IPS-NIHi7 (cell line): ENCODE measurements around the gene KIF22.
"Not testable (repeated sequence)": the region's sequence is repeated elsewhere in the genome, so short reads cannot be mapped to it uniquely, and the experiment has no call there.

Source experiments
- DNase-seq: peaks from one replicate; pipeline ENCODE4 v3.0.0; 2012; ENCODE audit warnings: mixed read lengths; ENCODE audit errors: extremely low spot score

Gene KIF22

DNA sequence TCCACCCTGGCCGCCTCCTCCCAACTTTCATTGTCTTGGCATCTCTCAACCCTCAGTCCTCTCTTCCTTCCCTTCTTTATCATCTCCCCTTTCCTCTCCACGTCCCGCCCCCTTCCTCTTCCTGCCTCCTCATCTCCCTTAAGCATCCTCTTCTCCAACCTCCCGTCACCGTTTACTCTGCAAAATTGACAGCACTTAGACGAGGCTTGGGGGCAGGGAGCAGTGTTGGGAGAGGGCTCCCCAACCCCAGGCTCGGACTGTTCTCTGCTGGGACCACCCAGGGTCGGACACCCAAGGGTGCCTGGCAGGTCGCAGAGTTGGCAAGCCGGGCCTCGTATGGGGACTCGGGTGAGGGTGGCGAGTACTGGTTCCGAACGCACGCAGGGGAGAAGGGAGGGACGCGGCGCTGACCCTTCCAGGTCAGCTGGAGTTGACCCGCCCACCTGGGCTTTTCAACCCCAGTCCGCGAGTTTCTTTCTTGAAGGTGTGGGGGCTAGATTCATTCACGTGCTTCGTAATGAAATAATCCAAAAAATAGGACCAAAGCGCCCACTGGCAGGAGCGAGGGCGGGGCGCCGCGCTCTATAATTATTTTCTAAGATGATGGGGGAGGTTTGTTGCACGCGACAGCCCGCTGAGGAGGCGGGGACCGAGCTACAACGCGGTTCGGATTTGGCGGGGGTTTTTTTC lies 24.6 kb downstream of the KIF22 start:
- DNase-seq, result no peak

DNA sequence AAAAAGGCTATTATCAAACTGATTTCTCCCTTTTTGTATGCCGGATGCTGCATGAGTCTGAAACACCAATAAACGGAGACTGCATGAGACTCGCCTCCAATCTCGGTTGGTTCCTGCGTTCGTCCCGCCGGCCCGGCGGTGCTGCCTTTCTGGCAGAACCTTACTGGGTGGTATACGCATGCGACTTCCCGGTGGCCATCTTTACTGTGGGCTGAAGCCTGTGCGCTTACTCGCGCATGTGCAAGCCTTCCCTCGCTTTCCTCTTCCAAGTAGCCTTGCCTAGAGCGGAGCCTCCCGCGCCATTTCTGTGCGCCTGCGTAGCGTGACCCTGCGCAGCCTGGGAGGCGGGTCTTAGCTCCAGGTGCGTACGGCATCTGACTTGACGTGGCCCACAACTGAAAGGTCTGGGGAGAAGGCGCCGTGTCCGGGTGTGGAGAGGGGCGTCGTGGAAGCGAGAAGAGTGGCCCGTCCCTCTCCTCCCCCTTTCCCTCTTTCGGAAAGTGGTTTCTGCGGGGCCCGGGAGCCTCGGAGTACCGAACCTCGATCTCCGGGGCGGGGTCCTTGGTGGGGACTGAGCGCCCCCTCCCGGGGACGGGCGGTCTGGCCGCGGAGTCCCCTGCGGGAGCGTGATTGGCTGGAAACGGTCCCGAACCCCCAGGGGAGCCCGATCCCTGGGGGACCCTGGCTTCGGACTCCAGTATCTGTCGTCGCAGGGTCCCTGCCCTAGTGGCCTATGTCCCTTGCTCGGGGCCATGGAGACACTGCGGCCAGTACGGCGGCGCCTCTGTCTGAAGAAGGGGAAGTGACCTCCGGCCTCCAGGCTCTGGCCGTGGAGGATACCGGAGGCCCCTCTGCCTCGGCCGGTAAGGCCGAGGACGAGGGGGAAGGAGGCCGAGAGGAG lies 25.5 kb downstream of the KIF22 start, which contains the start of gene PAGR1:
TSS of gene PAGR1 (plus strand) at position 360 of the 901 bp plus-strand sequence. CDS start at position 734, 374 bp downstream.
- peak; percentile 90 for DNase-seq

DNA sequence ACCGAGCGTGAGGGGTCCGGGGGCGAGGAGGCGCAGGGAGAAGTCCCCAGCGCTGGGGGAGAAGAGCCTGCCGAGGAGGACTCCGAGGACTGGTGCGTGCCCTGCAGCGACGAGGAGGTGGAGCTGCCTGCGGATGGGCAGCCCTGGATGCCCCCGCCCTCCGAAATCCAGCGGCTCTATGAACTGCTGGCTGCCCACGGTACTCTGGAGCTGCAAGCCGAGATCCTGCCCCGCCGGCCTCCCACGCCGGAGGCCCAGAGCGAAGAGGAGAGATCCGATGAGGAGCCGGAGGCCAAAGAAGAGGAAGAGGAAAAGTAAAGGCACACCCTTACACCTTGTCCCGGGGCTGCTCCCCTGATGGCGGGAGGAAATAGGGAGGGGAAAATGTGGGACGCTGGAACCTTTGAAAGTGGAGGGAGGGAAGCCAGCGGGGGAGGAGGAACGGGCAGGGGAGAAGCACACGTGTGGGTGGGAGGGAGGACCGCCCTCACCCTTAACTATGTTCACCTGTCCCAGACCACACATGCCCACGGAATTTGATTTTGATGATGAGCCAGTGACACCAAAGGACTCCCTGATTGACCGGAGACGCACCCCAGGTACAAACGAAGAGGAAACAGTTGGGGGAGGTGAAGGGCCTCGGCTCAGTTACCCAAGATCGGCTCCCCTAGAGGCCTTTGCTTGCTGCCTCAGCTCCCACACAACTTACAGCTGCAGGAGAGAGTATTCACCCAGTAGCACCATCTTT lies 26.3 kb downstream of the KIF22 start:
- DNase-seq, result peak; percentile 69

DNA sequence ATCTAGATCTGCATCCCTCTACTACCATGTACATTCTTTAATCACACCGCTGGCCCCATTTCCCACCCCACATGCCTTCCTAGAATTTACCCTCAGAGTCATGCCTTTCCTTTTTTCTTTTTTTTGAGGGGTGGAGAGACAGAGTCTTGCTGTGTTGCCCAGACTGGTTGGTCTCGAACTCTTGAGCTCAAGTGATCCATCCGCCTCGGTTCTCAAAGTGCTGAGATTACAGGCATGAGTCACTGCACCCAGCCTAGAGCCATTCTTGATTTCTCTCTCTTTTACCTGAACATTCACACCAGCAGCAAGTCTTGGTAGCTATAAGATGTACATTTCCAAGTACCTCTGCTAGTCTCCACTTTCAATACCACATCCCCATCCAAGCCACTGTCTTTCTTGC lies 27.5 kb downstream of the KIF22 start:
- DNase-seq, result no peak

DNA sequence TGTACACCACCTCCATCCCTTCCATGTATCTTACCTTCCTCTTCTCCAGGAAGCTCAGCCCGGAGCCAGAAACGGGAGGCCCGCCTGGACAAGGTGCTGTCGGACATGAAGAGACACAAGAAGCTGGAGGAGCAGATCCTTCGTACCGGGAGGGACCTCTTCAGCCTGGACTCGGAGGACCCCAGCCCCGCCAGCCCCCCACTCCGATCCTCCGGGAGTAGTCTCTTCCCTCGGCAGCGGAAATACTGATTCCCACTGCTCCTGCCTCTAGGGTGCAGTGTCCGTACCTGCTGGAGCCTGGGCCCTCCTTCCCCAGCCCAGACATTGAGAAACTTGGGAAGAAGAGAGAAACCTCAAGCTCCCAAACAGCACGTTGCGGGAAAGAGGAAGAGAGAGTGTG lies 29.0 kb downstream of the KIF22 start:
- no peak for DNase-seq

DNA sequence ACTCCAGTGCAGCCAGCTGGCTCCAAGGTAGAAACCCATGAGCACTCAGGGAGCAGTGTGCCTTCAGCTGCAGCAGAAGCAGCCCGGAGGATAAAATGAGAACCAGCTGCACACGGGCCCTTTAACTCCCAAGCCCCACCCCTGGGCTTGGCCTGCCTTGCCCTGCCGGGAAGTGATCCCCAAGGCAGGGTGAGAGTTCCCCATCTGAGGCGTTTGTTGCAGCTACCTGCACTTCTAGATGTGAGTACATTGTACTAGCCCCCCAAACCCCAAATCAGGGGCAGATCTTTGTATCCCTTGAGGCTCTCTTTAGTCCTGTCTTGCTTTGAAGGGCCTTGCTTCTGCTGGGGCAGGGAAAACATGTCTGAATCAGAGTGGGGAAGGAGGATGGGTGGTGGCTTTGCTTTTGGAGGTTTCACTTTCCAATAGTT lies 29.7 kb downstream of the KIF22 start, which contains the start of gene MVP:
TSS of gene MVP (plus strand) at position 192 of the 431 bp plus-strand sequence. CDS start 10,088 bp downstream, outside the sequence.
- no peak for DNase-seq

DNA sequence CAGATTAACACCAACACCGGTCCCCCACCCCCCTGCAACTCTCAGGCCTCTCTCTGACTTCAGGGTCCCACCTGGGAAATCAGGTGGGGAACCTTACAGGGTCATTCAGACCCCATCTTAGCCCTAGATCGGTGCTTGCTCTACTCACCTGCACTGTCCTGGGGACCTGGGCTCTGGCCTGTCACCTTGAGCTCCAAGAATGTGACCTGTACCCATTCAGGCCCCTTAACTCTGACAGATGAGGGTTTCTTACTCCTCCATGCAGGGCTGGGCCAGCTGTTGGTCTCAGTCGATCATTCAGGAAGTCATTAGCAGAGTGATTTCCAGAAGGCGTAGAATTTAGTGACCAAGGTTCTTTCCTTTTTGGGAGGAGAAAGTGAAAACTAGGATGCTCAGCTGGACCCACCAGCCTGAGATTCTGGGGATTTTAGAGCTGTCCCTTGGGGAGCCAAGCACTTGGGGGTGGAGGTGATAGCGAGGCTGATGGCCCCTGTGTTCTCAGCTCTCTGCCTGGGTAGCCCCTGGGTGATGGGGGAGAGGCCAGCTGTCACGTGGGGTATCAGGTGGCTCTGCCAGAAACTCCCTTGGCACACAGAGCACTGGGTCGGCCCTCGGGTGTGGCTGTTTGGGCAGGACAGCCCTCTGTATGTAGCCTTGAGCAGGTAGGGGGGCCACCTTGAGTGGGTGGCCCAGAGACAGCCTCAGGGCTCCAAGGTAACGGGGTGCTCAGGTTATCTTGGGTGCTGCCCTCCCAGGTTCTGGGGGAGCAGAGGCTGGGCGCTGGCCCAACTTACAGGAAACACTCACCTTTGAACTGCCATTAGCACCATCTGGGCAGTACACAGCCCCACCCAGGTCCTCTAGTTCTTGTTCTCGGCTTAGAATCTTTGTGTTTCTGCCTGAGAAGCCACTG lies 30.4 kb downstream of the KIF22 start:
- DNase-seq, result no peak

DNA sequence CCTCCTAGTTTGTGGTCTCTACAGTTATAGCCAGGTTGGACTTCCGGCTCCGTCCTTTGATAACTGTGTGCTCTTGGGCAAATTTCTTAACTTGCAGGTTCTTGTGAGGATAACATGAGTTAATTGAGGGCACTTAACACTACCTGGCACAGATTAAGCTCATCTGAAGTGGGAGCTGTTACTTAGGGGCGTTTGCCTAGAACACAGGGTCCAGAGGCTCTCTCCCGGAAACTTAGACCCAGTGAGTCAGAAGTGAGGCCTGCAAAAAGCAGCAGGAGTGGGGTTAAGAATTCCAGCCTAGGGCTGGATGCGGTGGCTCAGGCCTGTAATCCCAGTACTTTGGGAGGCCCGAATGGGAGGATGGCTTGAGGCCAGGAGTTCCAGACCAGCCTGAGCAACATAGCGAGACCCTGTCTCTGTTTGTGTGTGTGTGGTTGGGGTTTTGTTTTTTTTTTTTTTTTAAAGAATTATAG lies 31.1 kb downstream of the KIF22 start:
- DNase-seq, result no peak

DNA sequence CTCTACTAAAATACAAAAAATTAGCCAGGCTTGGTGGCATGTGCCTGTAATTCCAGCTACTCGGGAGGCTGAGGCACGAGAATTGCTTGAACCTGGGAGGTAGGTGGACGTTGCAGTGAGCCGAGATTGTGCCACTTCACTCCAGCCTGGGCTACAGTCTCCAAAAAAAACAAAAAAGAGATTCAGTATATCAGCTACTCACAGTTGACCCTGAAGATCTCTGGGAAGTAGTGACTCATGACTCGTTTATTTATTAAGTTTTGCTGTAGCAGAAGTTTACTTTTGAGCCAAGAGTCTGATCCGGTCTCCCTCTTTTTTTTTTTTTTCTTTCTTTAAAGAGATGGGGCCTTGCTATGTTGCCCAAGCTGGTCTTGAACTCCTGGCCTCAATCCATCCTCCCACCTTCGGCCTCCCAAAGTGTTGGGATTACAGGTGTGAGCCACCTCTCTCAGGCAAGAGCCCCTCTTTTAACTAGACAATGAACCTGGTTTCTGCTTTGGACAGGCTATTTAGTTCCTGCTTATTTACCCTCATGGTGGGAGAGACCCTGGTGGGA lies 34.1 kb downstream of the KIF22 start:
- no peak for DNase-seq

DNA sequence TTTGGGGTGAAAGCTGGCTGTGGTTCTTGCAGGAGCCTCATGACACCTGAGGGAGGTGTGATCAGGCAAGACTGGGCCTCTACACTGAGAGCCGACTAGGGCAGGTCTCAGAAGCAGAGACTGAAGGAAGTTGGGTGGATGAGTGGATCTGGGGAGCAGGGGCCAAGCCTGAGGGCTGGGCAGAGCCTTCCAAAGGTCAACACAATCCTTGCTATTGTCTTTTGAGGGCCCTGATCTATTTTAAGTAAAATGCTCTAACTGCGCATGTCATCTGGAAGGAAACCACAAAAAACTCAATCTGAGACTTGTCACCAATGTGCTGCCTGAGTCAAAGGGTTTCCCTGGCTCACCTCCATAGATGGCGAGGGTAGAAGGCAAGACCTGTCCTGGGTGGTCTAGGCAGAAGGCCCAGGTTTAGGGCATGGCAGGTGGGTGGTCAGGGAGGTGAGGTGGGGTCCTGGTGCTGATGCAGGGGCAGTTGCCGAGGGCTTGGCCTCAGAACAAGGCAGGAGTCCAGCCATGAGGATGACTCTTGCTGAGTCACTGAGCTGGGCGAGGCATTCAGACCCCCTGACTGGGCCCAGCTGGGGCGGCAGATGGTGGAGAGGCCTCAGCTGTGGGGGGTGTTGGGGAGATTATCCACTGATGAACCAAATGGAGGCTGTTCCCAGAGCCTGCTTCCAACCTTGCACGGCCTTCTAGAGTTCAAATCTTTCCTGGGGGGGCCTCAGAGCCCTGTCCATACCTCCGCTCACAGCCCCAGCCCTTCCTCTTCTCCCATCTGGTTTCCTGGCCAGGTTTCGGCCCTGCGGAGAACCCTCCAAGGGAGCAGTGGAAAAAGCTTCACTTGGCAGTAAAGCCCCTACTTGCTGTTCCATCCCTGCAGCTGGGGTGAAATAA lies 34.8 kb downstream of the KIF22 start:
- no peak for DNase-seq

DNA sequence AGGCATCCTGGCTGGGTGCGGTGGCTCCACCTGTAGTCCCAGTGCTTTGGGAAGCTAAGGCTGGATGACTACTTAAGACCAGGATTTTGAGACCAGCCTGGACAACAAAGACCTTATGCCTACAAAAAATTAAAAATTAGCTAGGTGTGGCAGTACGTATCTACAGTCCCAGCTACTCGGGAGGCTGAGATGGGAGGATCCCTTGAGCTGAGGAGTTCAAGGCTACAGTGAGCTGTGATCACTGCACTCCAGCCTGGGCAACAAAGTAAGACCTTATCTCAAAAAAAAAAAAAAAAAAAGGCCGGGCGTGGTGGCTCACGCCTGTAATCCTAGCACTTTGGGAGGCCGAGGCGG lies 35.8 kb downstream of the KIF22 start:
- no peak for DNase-seq

DNA sequence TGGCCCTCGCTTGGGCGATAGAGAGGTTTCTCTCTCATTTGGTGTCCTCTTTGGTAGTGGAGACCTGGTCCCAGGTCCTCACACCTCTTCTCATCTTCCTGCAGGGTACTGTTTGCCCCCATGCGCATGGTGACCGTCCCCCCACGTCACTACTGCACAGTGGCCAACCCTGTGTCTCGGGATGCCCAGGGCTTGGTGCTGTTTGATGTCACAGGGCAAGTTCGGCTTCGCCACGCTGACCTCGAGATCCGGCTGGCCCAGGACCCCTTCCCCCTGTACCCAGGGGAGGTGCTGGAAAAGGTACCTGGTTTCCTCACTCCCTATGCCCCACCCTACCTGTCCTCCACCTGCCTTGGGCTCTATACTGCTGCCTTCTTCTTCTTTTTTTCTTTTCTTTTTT lies 40.2 kb downstream of the KIF22 start:
- DNase-seq, result no peak

DNA sequence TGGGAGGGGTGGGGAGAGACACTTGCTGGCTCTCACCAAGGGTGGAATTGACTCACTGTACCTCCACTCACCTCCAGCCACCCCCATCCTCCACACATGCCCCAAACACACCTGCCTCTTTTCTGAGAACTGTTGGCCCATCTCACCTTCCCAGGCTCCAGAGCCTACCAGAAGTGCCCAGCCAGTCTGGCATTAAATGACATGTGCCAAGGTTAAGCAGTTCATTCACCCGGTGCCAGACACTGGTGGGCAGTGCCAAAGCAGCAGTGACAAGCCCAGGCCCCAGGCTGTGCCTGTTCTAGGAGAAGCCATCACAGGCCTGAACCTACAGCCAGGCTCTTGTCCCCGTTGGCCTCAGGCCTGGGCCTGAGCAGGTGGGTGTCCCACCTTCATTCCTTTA lies 40.9 kb downstream of the KIF22 start:
- no peak for DNase-seq

DNA sequence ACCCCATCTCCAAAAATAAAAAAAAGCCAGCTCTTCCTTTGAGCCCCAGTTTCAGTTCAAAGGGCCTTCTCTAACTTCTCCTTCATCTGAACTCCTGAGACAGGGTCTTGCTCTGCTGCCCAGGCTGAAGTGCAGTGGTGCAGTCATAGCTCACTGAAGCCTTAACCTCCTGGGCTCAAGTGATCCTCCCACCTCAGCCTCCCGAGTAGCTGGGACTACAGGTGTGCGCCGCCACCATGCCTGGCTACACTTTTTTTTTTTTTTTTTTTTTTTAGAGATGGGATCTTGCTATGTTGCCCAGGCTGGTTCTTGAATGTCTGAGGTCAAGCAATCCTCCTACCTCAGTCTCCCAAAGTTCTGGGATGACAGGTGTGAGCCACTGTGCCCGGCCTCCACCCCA lies 42.7 kb downstream of the KIF22 start:
- not testable (repeated sequence) for DNase-seq

DNA sequence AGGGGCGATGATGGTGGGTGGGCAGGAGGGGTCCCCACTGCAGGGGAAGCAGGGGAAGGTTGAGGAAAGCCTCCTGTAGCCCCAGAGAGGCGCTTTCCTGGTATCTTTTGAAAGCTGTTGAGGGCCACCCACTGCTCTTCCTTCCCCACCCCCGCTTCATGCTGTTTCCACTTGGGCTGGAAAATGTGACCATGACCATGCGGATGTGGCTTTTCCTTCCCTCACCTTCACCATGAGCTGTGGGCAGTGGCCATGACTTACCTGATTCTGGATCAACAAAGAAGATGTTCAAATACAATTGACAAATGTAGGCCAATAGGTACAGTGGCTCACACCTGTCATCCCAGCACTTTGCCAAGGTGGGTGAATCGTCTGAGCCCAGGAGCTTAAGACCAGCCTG lies 43.5 kb downstream of the KIF22 start:
- DNase-seq, result no peak

DNA sequence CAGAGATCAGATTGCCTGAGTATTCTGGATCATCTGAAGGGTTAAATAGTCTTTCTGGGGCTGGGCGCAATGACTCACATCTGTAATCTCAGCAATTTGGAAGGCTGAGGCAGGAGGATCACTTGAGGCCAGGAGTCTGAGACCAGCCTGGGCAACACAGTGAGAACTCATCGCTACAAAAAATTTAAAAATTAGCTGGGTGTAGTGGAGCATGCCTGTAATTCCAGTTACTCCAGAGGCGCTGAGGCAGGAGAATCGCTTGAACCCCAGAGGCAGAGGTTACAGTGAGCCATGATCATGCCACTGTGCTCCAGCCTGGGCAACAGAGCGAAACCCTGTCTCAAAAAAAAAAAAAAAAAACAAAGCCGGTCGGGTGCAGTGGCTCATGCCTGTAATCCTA lies 45.4 kb downstream of the KIF22 start:
- no peak for DNase-seq

DNA sequence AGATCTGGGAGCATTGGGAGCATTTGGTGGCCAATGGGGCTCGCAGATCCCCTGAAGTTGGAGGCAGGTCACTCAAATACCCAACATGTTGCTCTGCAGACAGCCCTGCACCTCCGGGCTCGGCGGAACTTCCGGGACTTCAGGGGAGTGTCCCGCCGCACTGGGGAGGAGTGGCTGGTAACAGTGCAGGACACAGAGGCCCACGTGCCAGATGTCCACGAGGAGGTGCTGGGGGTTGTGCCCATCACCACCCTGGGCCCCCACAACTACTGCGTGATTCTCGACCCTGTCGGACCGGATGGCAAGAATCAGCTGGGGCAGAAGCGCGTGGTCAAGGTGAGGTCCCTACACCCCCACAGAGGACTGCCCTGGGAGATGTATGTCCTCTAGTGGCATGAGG lies 46.1 kb downstream of the KIF22 start:
- no peak for DNase-seq

DNA sequence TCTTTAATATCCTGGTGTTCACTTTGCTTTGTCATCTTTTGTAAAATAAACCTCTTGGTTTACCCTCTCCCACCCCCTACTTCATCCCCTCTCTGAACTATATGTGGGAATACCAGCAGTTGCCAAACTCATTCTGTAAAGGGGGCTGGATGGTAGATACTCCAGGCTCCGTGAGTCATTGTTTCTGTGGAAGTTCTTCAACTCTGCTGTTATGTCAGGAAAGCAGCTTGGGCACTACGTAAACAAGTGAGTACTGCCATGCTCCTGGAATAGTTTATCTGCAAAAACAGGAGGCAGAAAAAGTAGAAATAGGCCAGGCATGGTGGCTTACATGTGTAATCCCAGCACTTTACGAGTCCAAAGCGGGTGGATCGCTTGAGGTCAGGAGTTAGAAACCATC lies 47.3 kb downstream of the KIF22 start:
- DNase-seq, result no peak

DNA sequence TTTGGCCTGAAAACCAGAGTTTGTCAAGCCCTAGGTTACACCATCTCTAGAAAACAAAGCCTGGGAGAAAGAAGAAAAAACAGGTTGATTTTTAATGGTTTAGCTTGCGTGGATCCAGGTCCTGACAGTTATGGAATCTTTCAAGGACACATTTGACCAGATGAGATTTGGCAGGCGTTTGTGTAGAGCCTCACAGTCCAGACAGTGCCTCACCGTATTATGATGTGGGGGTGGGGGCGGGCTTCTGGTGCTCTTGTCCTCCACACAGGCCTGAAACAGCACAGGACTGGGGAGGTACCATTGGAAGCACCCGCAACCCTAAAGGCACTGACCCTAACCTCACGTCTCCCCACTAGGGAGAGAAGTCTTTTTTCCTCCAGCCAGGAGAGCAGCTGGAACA lies 49.3 kb downstream of the KIF22 start:
- no peak for DNase-seq

DNA sequence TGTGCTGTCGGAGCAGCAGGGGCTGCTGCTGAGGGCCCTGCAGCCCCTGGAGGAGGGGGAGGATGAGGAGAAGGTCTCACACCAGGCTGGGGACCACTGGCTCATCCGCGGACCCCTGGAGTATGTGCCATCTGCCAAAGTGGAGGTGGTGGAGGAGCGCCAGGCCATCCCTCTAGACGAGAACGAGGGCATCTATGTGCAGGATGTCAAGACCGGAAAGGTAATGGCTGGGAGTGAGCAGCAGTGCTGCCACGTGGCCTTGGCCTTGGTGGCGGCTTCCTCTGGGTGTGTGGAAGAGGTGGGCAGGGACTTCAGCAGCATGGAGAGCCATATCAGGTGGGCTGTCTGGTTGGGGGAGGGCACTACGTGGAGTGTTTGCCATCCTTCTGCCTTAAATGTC lies 49.7 kb downstream of the KIF22 start:
- DNase-seq, result no peak
